ENCODE data around the gene MYF6.

The MYF6 gene

DNA sequence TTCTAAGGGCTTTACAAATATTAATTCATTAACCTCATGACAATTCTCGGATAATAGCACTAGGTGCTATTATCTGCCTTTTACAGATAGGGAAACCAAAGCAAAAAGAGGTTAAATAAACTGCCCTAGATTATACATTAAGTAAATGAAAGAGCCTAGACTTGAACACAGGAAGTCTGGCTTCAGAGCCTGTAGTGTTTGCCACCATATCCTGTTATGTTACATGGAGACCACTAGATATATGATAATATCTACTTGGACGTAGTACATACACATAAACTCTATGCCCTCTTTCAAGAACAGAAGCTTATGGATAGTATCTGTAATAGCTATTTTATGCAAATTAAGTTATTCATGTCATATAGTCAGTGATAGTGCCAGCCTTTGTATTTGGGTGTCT lies 16.9 kb upstream of the MYF6 start:
- Mint-ChIP-seq H3K36me3 (ENCODE audit: insufficient read depth) (no peaks in the 10 kb centered on the region), H3K27me3 (no peaks in the 10 kb centered on the region), H3K4me3 (no peak overlapping the region), H3K4me1 (no peaks in the 10 kb centered on the region), H3K27ac (ENCODE audit: low read depth) (no peak overlapping the region), H3K9me3 (peaks cover 12% of the 10 kb centered on the region)
- DNase-seq (ENCODE audit: low spot score in 2 of 2) (no peak), ATAC-seq (replicated peaks; ENCODE audit: extremely low read depth, poor library complexity, severe bottlenecking) (no peak)

DNA sequence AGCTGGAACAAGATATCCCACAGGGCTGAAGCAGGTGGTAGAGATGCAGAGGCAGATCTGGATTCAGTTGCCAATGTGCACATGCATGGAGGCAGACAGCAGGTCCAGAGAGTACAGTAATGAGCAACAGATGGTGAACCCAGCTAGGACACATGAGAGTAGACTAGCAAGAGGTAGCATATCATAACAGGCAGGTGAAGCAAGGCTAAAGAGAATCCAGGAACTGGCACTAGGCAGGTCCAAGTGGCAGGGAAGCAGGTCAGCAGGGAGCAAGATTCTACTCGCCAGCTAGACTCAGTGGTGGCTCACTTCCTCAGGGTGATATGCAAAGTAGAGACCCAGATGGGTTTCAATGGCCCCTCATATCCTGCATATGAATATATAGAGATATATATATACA lies 15.3 kb upstream of the MYF6 start:
- no peaks in the 10 kb centered on the region for H3K36me3 Mint-ChIP-seq (ENCODE audit: insufficient read depth)
- no peak overlapping the region for H3K27ac Mint-ChIP-seq (ENCODE audit: low read depth)
- DNase-seq (ENCODE audit: low spot score in 2 of 2): no peak
- ATAC-seq (replicated peaks; ENCODE audit: extremely low read depth, poor library complexity, severe bottlenecking): no peak
- H3K4me3 Mint-ChIP-seq: no peak overlapping the region
- no peaks in the 10 kb centered on the region for H3K4me1 Mint-ChIP-seq
- peaks cover 5% of the 10 kb centered on the region for H3K9me3 Mint-ChIP-seq
- H3K27me3 Mint-ChIP-seq: no peaks in the 10 kb centered on the region

DNA sequence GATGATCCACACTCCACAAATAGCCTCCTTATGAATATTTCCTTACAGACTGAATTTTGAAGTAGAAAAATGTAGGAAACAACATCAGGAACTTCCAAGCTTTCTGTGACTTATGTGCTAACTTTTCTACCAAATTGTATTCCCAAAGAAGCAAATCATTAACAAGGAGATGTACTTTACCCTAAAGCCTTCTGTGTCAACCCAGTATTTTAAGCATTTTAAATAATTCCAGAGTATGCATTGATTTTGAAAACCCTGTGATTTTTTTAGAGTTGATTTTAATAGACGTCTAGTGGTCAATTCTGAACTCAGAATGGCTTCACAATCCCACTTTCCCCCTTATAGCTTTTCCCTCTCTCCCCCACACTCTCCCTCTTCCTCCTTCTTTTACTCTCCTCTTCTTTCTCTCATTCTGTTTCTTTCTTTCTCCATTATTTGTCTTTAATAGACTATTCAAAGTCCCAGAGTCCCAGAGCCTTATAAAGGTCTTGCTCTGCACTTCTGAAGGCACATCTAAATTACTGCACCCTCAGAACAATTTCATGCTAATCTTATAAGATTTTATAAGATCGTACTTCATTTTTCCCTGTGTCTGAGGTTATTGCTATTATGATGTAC lies 10.1 kb upstream of the MYF6 start:
- no peaks in the 10 kb centered on the region for H3K27me3 Mint-ChIP-seq
- H3K27ac Mint-ChIP-seq (ENCODE audit: low read depth): no peak overlapping the region
- ATAC-seq (replicated peaks; ENCODE audit: extremely low read depth, poor library complexity, severe bottlenecking) (no peak), DNase-seq (ENCODE audit: low spot score in 2 of 2) (no peak)
- peaks cover 7% of the 10 kb centered on the region for H3K9me3 Mint-ChIP-seq
- no peaks in the 10 kb centered on the region for H3K36me3 Mint-ChIP-seq (ENCODE audit: insufficient read depth)
- H3K4me3 Mint-ChIP-seq: no peak overlapping the region
- no peaks in the 10 kb centered on the region for H3K4me1 Mint-ChIP-seq

DNA sequence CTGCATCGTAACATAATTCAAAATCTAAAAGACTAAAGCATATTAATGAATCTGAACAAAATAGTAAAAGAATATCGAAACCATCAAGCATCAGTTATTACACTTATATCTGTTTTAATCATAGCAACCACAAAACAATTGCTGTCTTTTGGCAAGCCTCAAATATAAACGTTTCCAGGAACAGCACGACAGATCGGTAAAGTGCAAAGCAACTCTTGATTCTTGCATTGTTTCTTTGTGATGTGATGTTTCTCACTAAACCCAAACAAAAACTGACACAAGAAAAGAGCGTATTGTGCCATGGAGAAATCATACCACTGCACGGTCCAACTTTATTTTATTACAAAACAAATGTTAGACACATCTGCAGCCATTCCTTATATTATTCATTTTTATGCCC lies 9.2 kb upstream of the MYF6 start:
- no peak for ATAC-seq (replicated peaks; ENCODE audit: extremely low read depth, poor library complexity, severe bottlenecking)
- H3K4me3 Mint-ChIP-seq: no peak overlapping the region
- H3K36me3 Mint-ChIP-seq (ENCODE audit: insufficient read depth): no peaks in the 10 kb centered on the region
- H3K9me3 Mint-ChIP-seq: peaks cover 10% of the 10 kb centered on the region
- no peak overlapping the region for H3K27ac Mint-ChIP-seq (ENCODE audit: low read depth)
- H3K27me3 Mint-ChIP-seq: no peaks in the 10 kb centered on the region
- DNase-seq (ENCODE audit: low spot score in 2 of 2): no peak
- H3K4me1 Mint-ChIP-seq: no peaks in the 10 kb centered on the region

DNA sequence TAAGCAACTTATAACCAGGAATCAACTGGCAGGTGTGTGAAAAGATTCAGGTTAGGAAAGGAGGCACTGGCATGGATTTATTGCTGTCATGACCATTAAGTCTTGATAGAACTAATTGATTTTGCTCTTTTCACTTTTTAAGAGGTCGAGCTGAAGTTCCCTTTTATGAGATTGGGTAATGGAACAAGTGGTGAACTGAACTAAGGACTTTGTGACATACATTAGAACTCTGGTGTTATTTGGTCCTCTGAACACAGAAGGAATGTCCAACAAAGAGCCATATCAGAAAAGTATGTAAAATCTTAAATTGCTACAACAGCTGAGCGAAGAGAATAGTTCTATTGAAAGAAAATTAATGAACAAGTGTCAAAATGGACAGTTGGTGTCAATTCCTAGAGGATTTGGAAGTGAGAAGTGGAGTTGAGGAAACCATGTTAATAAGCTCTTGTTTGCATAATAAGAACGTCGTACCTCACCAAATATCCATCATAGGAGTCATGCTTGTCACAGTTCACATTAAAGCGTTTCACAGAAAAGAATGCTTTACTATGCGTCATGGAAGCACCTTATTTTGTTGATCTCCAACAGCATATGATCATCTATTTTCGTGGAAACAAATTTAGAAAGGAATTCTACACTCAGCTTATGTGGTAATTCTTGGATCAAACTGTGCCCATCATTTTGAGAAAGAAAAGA lies 8.4 kb upstream of the MYF6 start:
- Mint-ChIP-seq H3K4me1 (no peaks in the 10 kb centered on the region), H3K27ac (ENCODE audit: low read depth) (no peak overlapping the region), H3K36me3 (ENCODE audit: insufficient read depth) (no peaks in the 10 kb centered on the region), H3K27me3 (no peaks in the 10 kb centered on the region), H3K9me3 (peaks cover 13% of the 10 kb centered on the region), H3K4me3 (no peak overlapping the region)
- DNase-seq (ENCODE audit: low spot score in 2 of 2) (no peak), ATAC-seq (replicated peaks; ENCODE audit: extremely low read depth, poor library complexity, severe bottlenecking) (no peak)

DNA sequence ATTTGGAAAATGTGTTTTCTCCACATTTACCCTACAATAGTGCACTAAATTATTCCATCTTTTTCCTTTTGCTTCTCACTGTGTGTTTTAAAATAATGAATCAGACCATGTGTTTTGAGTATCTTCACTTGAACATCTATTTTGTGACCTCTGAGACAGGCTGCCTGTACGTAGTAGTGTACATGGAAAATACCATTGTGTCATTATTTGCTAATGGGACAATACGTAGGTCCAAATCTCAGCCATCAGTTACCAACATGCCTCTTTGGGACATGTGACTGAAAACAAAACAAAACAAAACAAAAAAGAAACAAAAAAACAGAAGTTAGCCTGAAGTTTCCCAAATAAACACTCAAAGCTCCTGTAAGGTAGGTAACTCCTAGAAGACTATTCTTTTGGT lies 7.1 kb upstream of the MYF6 start:
- H3K27me3 Mint-ChIP-seq: no peaks in the 10 kb centered on the region
- DNase-seq (ENCODE audit: low spot score in 2 of 2): no peak
- no peak overlapping the region for H3K4me3 Mint-ChIP-seq
- no peaks in the 10 kb centered on the region for H3K36me3 Mint-ChIP-seq (ENCODE audit: insufficient read depth)
- no peaks in the 10 kb centered on the region for H3K4me1 Mint-ChIP-seq
- peaks cover 13% of the 10 kb centered on the region for H3K9me3 Mint-ChIP-seq
- ATAC-seq (replicated peaks; ENCODE audit: extremely low read depth, poor library complexity, severe bottlenecking): no peak
- no peak overlapping the region for H3K27ac Mint-ChIP-seq (ENCODE audit: low read depth)

DNA sequence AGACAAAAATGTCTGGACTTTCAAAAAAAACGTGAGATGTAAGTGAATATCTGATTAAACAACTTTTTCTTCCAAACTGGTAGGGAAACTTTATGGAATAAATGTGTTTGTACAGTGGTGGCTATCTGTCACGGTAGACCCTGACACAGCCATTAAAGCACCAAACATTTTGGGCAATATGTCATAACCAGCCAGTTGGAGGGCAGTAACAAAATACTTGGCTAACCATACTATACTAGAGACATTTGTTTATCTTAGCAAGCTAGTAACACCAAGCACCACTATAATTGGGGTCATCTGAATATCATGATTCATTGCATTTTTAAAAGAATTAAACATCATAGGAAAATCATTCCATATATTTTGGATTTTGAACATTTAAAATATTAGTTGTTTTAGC lies 6.0 kb upstream of the MYF6 start:
- ATAC-seq (replicated peaks; ENCODE audit: extremely low read depth, poor library complexity, severe bottlenecking) (no peak), DNase-seq (ENCODE audit: low spot score in 2 of 2) (no peak)
- Mint-ChIP-seq H3K4me1 (no peaks in the 10 kb centered on the region), H3K9me3 (peaks cover 13% of the 10 kb centered on the region), H3K36me3 (ENCODE audit: insufficient read depth) (no peaks in the 10 kb centered on the region), H3K4me3 (no peak overlapping the region), H3K27ac (ENCODE audit: low read depth) (no peak overlapping the region), H3K27me3 (no peaks in the 10 kb centered on the region)

DNA sequence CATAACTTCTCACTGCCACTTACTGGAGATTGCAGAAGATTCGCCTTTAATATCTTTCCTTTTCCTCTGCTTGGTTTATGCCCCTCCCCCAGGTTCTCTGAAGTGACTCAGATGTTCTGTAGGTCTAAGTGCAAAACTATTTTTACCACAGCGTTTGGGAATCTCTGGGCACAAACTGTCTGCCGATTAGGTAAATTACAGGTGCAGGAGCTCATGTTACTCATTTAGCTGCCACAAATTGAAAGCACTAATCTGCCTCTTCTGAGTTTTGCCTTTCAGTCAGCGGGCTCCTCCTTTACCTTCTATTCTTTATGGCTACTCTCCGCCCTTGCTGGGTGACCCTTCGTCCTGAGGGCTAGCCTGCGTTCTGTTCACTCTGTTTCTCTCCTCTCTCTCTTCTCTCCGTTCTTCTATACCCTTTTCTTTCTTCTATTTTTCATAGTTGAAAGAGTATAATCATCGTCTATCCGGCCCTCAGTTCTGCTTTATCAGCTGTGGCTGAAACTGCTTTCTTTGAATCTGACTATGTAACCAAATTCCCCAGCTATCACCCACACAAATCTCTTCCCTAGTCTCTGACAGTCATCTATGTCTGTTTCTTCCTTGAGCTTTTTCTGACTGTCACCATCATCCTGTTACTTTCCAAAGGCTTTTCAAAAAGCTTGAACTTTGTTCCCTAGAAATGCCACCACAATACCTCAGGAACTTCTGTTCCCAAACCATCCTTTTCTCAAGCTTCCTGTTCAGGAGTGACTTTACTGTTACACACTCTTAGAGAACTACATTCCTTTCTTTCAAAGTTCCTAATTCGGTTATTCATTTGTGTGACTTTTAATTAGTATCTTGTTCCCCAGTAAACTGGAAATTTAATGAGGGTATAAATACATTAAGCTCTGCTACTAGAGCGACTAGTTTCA lies 4.3 kb upstream of the MYF6 start:
- ATAC-seq (replicated peaks; ENCODE audit: extremely low read depth, poor library complexity, severe bottlenecking): no peak

DNA sequence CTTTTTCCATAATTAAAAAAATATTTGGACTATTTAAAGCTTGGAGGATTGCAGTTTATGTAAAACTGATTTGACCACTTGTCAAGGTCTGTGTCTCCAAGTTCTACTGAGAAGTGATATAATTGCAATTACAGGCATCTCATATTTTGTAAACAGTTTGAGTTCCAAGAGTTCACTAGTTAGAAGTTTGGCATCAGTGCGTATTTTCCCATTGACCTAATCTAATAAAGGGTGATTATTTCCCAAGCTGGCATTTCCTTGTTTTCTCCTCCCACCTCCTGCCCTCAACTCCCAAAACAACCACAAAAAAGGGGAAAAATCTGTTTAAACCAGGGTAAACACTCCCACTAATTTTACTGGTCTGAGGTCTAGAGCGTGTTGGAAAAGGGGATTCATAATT lies 3.0 kb upstream of the MYF6 start:
- Mint-ChIP-seq H3K27ac (ENCODE audit: low read depth) (no peak overlapping the region), H3K9me3 (peaks cover 13% of the 10 kb centered on the region), H3K36me3 (ENCODE audit: insufficient read depth) (no peaks in the 10 kb centered on the region), H3K27me3 (no peaks in the 10 kb centered on the region), H3K4me3 (no peak overlapping the region), H3K4me1 (no peaks in the 10 kb centered on the region)
- ATAC-seq (replicated peaks; ENCODE audit: extremely low read depth, poor library complexity, severe bottlenecking): no peak
- DNase-seq (ENCODE audit: low spot score in 2 of 2): no peak

More for the DNA sequence above, 4.3 kb upstream of the MYF6 start:
- Mint-ChIP-seq H3K4me3 (no peak overlapping the region), H3K4me1 (no peaks in the 10 kb centered on the region), H3K9me3 (peaks cover 13% of the 10 kb centered on the region), H3K27ac (ENCODE audit: low read depth) (no peak overlapping the region), H3K36me3 (ENCODE audit: insufficient read depth) (no peaks in the 10 kb centered on the region), H3K27me3 (no peaks in the 10 kb centered on the region)
- no peak for DNase-seq (ENCODE audit: low spot score in 2 of 2)

DNA sequence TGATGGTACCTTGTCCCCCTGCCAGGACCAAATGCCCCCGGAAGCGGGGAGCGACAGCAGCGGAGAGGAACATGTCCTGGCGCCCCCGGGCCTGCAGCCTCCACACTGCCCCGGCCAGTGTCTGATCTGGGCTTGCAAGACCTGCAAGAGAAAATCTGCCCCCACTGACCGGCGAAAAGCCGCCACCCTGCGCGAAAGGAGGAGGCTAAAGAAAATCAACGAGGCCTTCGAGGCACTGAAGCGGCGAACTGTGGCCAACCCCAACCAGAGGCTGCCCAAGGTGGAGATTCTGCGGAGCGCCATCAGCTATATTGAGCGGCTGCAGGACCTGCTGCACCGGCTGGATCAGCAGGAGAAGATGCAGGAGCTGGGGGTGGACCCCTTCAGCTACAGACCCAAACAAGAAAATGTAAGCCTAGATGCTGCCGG lies 410 bp downstream of the MYF6 start:
- peaks cover 12% of the 10 kb centered on the region for H3K9me3 Mint-ChIP-seq
- H3K27me3 Mint-ChIP-seq: no peaks in the 10 kb centered on the region
- no peak for ATAC-seq (replicated peaks; ENCODE audit: extremely low read depth, poor library complexity, severe bottlenecking)
- no peaks in the 10 kb centered on the region for H3K36me3 Mint-ChIP-seq (ENCODE audit: insufficient read depth)
- no peak overlapping the region for H3K27ac Mint-ChIP-seq (ENCODE audit: low read depth)
- DNase-seq (ENCODE audit: low spot score in 2 of 2): no peak
- H3K4me1 Mint-ChIP-seq: no peaks in the 10 kb centered on the region
- no peak overlapping the region for H3K4me3 Mint-ChIP-seq

DNA sequence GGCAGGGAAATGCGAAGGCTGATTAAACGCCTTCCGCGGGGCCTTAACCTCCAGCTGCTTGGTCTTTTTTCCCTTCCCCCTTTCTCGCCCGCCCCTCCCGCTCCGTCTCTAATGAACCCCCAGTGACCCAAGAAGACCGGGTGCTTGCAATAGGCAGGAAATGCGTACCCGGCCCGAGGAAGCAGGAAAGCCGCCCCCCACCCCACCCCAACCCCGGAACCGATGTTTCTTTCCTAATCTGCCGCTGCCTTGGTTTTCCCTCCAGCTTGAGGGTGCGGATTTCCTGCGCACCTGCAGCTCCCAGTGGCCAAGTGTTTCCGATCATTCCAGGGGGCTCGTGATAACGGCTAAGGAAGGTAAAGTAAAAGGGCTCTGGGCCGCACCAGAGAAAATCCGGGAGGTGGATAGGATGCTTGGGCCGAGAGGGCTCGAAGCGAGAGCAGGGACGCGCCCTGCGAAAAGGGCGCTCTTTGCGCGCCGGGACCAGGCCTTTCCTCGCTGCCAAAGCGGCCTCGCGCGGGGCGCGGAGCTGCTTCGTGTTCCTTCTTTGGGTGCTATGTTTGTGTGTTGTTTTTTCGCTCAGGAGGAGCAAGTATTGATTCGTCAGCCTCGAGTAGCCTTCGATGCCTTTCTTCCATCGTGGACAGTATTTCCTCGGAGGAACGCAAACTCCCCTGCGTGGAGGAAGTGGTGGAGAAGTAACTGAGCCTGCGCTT lies 983 bp downstream of the MYF6 start:
- H3K4me1 Mint-ChIP-seq: no peaks in the 10 kb centered on the region
- H3K27ac Mint-ChIP-seq (ENCODE audit: low read depth): no peak overlapping the region
- H3K36me3 Mint-ChIP-seq (ENCODE audit: insufficient read depth): no peaks in the 10 kb centered on the region
- ATAC-seq (replicated peaks; ENCODE audit: extremely low read depth, poor library complexity, severe bottlenecking): no peak
- no peak for DNase-seq (ENCODE audit: low spot score in 2 of 2)
- no peaks in the 10 kb centered on the region for H3K27me3 Mint-ChIP-seq
- no peak overlapping the region for H3K4me3 Mint-ChIP-seq
- peaks cover 8% of the 10 kb centered on the region for H3K9me3 Mint-ChIP-seq

DNA sequence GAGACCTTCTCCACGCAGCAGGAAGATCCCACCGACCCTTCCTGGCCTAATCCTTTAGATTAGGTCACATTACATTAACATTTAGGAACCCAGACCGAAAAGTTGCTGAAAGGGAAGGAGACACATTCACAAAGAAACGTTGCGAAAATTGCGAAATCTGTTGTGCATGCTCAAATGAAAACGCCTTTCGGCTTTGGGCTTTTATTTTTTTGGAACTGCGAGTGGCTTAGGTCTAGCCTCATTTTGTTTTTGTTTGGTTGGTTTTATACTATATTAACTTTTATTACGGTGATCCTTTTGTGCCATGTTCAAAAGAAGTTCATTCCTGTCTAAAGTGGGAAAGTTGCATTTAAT lies 1.5 kb downstream of the MYF6 start:
- no peak overlapping the region for H3K4me3 Mint-ChIP-seq
- ATAC-seq (replicated peaks; ENCODE audit: extremely low read depth, poor library complexity, severe bottlenecking): no peak
- no peaks in the 10 kb centered on the region for H3K4me1 Mint-ChIP-seq
- DNase-seq (ENCODE audit: low spot score in 2 of 2): no peak
- H3K27me3 Mint-ChIP-seq: peaks cover 5% of the 10 kb centered on the region
- peaks cover 10% of the 10 kb centered on the region for H3K9me3 Mint-ChIP-seq
- H3K36me3 Mint-ChIP-seq (ENCODE audit: insufficient read depth): no peaks in the 10 kb centered on the region
- no peak overlapping the region for H3K27ac Mint-ChIP-seq (ENCODE audit: low read depth)
